ENCODE measurements around the gene PBX4.

PBX4 gene

DNA sequence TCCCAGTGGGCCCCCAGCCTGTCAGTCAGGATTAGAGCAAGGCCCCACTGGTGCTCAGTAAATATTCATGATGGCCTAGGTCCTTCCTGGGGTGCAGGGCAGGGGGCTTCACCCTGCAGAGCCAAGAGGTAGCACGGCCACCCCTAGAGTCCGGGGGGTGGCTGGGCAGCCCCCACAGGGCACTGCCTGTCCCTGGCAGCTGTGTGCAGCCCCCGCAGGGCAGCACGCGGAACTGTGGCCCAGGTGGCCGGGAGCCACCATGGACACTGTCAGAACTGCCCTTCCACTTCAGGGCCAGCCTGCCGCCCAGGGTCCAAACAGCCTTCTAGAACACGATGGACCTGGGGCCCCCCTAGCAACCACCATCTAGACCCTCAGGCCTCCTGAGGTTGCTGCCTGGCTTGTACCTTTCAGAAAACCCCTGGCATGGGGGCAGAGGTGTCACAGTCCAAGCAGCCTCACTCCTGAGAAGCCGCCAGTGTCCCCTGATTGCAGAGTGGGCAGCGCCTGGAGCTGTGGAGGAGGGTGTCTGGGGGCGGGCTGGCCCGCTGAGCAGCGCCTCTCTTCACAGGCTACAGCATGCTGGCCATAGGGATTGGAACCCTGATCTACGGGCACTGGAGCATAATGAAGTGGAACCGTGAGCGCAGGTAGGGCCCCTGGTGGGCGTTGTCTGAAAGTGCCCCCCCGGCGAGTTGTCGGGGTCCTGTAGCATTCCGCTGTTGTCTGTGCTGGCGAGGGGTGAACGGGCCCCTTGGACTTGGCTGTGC is 92.7 kb downstream of the PBX4 start:
- no peak overlapping the region for H3K4me3 ChIP-seq (ENCODE audit: low read depth, low read length)
- no peak for TF ChIP-seq CTCF (IDR thresholded peaks at IDR 0.05; ENCODE audit: low read depth, low read length)

- no peak for TF ChIP-seq CTCF (IDR thresholded peaks at IDR 0.05; ENCODE audit: low read depth, low read length)
- no peak overlapping the region for H3K4me3 ChIP-seq (ENCODE audit: low read depth, low read length)
These were observed 94.4 kb downstream of the PBX4 start for GRCh38 chr19:19524053-19524452.

GRCh38 chr19:19523177-19523576 is 95.3 kb downstream of the PBX4 start:
- no peak overlapping the region for H3K4me3 ChIP-seq (ENCODE audit: low read depth, low read length)
- TF ChIP-seq CTCF (IDR thresholded peaks at IDR 0.05; ENCODE audit: low read depth, low read length), result no peak

DNA sequence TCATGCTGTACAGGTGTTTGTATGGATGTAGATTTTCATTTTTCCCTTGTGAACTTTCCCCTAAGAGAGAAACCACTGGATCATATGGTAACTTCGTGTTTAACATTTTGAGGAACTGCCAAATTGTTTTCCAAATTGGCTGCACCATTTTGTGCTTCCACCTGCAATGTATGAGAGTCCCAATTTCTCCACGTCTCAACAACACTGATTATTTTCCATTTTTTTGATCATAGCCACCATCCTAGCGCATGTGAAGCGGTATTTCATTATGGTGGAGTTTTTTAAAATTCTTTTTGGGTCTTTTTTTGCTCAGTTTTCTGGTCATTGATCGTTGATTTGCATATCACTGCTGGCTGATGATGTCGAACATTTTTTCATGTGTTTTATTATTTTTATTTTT is 97.5 kb downstream of the PBX4 start:
- no peak overlapping the region for H3K4me3 ChIP-seq (ENCODE audit: low read depth, low read length)
- TF ChIP-seq CTCF (IDR thresholded peaks at IDR 0.05; ENCODE audit: low read depth, low read length), result no peak

DNA sequence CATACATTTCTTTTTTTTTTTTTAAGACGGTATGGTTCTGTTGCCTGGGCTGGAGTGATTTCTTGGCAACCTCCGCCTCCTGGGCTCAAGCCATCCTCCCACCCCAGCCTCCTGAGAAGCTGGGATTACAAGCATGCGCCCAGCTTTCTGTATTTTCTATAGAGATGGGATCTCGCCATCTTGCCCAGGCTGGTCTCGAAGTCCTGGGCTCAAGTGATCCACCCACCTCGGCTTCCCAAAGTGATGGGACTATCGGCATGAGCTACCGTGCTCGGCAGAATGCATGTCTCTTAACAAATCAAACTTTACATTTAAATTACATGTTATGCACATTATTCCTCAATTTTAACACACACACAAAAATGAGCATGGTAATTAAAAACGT is 101.3 kb downstream of the PBX4 start:
- no peak overlapping the region for H3K4me3 ChIP-seq (ENCODE audit: low read depth, low read length)

GRCh38 chr19:19515642-19516519 is 102.6 kb downstream of the PBX4 start, which contains the start of gene NDUFA13:
NDUFA13 (plus strand) TSS chr19:19516225; CDS start chr19:19516239, 14 bp downstream.
- H3K4me3 ChIP-seq (ENCODE audit: low read depth, low read length), result peak within 1 kb of the TSS; percentile 82
- no peak for TF ChIP-seq CTCF (IDR thresholded peaks at IDR 0.05; ENCODE audit: low read depth, low read length)

More for the DNA sequence above, 101.3 kb downstream of the PBX4 start:
- TF ChIP-seq CTCF (IDR thresholded peaks at IDR 0.05; ENCODE audit: low read depth, low read length), result no peak

All from WI38 (cell line).